ENCODE measurements around the gene ST3GAL3. TPM values are rescaled to one million over a fixed set of nuclear protein-coding genes. Genes with fewer than 3 reads are reported as not detected.

Gene ST3GAL3
- total RNA-seq, 1 experiment from 2014 or later, result 8.3 TPM

DNA sequence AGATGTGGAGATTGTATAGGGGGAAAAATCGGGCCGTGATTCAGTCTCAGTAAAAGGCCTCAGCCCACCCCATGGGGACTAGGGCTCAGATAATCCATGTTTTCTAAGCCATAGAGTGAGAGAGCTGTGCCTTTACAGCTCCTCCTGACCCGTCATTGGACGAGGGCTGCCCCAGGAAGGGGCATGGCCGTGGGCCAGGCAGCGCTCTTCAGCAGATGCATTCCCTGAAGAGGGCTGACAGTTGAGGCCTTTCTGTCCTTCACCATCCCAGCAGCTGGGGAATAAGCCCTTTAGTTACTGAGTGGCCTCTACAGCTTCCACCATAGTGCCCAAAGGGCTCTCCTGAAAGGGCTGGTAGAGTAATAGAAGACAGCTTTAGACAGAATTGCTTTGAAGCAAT is 57.2 kb downstream of the ST3GAL3 start:
- H2BK12ac ChIP-seq (ENCODE audit: insufficient read length, low read depth, low read length), result no peak overlapping the region
- no peak overlapping the region for H2AK5ac ChIP-seq (ENCODE audit: insufficient read length, low read length)
- H3K27ac ChIP-seq (ENCODE audit: insufficient read length, low read depth, low read length), result no peak overlapping the region
- no peak overlapping the region for H3K9ac ChIP-seq (ENCODE audit: extremely low read depth, insufficient read length, low read length)
- H3K9me3 ChIP-seq (ENCODE audit: control insufficient read depth, low read depth, low read length), result no peaks in the 10 kb centered on the region
- no peak overlapping the region for H3T11ph ChIP-seq (ENCODE audit: low read length)
- no peak overlapping the region for H4K5ac ChIP-seq (ENCODE audit: insufficient read length, low read depth, low read length)
- TF ChIP-seq, protein P1, sequence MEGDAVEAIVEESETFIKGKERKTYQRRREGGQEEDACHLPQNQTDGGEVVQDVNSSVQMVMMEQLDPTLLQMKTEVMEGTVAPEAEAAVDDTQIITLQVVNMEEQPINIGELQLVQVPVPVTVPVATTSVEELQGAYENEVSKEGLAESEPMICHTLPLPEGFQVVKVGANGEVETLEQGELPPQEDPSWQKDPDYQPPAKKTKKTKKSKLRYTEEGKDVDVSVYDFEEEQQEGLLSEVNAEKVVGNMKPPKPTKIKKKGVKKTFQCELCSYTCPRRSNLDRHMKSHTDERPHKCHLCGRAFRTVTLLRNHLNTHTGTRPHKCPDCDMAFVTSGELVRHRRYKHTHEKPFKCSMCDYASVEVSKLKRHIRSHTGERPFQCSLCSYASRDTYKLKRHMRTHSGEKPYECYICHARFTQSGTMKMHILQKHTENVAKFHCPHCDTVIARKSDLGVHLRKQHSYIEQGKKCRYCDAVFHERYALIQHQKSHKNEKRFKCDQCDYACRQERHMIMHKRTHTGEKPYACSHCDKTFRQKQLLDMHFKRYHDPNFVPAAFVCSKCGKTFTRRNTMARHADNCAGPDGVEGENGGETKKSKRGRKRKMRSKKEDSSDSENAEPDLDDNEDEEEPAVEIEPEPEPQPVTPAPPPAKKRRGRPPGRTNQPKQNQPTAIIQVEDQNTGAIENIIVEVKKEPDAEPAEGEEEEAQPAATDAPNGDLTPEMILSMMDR (conservative IDR thresholded peaks at IDR 0.05), result no peak
- H3K27me3 ChIP-seq (ENCODE audit: insufficient read depth, low read length), result no peaks in the 10 kb centered on the region
- H2BK5ac ChIP-seq (ENCODE audit: insufficient read length, low read length), result no peak overlapping the region
- H3K23me2 ChIP-seq (ENCODE audit: insufficient read length, low read depth, low read length, poor library complexity, severe bottlenecking), result no peaks in the 10 kb centered on the region
- Mint-ChIP-seq H3K4me3 (no peak overlapping the region), H3K9me3 (no peaks in the 10 kb centered on the region), H3K27ac (no peak overlapping the region), H3K4me1 (peaks cover 22 to 25% of the 10 kb centered on the region in 2 experiments), H3K36me3 (ENCODE audit: insufficient read depth in 1 of 3, low read depth in 3 of 3) (no peaks in the 10 kb centered on the region), H3K27me3 (ENCODE audit: low read depth) (no peaks in the 10 kb centered on the region)
- DNase-seq, result peak; percentile 41
- H3K23ac ChIP-seq (ENCODE audit: insufficient read length, low read depth, low read length), result no peak overlapping the region
- no peaks in the 10 kb centered on the region for H4K20me1 ChIP-seq (ENCODE audit: control insufficient read depth, insufficient read depth, insufficient read length)
- H3K18ac ChIP-seq (ENCODE audit: insufficient read length, low read depth, low read length), result no peak overlapping the region
- H3K4me2 ChIP-seq (ENCODE audit: insufficient read depth, insufficient read length, low read length), result no peak overlapping the region
- no peak overlapping the region for H3K14ac ChIP-seq (ENCODE audit: insufficient read depth, low read length)
- no peak overlapping the region for H3K56ac ChIP-seq (ENCODE audit: insufficient read length, low read depth, low read length)
- no peak overlapping the region for H2BK15ac ChIP-seq (ENCODE audit: low read depth, low read length)
- no peak overlapping the region for H4K8ac ChIP-seq (replicated peaks; ENCODE audit: insufficient read length, low read depth, low read length)
- H3K79me2 ChIP-seq (ENCODE audit: insufficient read depth, low read length), result no peaks in the 10 kb centered on the region
- no peak overlapping the region for H2AFZ ChIP-seq (ENCODE audit: low read length)
- no peak overlapping the region for H3K4ac ChIP-seq (ENCODE audit: low read depth, low read length)
- no peak overlapping the region for H4K91ac ChIP-seq (ENCODE audit: insufficient read length, low read depth, low read length)
- no peaks in the 10 kb centered on the region for H3K79me1 ChIP-seq (ENCODE audit: insufficient read depth, low read depth, low read length, poor library complexity, severe bottlenecking)
- H2BK120ac ChIP-seq (ENCODE audit: low read depth, low read length, poor library complexity, severe bottlenecking), result no peak overlapping the region
- H3K4me1 ChIP-seq (ENCODE audit: insufficient read depth, low read length), result peaks cover 15% of the 10 kb centered on the region; the same call in 1 of the 2 replicates
- WGBS (ENCODE audit: extremely low coverage, insufficient read length, low lambda C conversion rate), result no CpG with 5 or more reads among the region's 6 CpGs
- no peak overlapping the region for H2BK20ac ChIP-seq (ENCODE audit: low read depth, low read length, poor library complexity, severe bottlenecking)
